ENCODE results near the gene CRYBG1. TPM values are rescaled to one million over a fixed set of nuclear protein-coding genes. Genes with fewer than 3 reads are reported as not detected.

The CRYBG1 gene
- total and polyA plus RNA-seq, 8 donors, result 2.3 to 9.2 (median 4.3) TPM

DNA sequence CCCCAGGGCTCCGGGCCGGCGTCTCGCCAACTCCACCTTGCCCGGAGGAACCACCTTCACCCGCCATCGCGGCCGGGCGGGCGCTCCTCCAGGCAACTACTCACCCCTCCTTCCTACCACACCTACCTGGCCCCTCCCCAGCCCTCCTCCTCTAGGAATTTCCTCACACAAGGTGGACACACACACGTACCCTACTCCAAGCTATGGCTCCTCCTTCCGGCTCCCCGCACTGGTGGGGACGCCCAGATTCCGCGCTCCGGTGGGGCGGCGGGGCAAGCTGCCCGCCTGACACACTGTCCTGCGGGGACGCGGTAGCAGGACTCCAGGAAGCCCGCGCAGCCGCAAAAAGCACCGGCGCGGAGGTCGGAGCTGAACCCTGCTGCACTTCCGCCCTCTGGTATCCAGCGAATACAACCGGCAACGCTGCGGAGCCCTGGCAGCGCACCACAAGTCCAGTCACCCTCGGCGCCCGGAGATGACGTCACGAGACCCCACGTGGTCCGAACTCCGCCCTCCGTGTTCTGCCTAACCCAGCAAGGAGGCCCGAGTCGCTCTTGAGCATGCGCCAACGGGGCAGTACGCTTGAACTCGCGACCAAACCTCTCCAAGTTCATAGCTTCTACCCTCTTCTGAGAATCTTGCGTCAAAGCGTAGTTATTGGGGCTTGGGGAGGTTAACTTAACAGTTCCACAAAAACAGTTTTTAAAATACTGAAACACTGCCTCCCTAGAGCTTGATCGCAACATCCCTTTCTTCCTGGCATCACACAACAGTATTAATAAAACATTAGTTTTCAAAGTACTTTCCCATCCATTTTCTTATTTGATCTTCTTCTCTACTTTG, 35.0 kb upstream of the CRYBG1 start, which contains the start of gene ATG5:
ATG5 (minus strand) TSS at position 425 of the 843 bp plus-strand sequence. CDS start 9,552 bp downstream, outside the sequence.
- no peaks in the 10 kb centered on the region for H3K27me3 ChIP-seq
- DNase-seq (peak; percentile 99 to 100 (median 100)), FAIRE-seq (peak; percentile 47), ATAC-seq (peak; percentile 90 to 98 (median 94))
- peak within 1 kb of the TSS; percentile 47 to 68 (median 59) for H3K4me3 ChIP-seq
- peaks cover 8 to 13% (median 11%) of the 10 kb centered on the region in 3 donors for H3K4me1 ChIP-seq
- no peaks in the 10 kb centered on the region for H3K36me3 ChIP-seq
- intact Hi-C loops (cut with DNase I), result no loop called here
- 1% methylated on average over 55 to 56 of the region's 56 CpGs for WGBS, 2 donors
- no peaks in the 10 kb centered on the region for H3K9me3 ChIP-seq
- TF ChIP-seq, protein P1, sequence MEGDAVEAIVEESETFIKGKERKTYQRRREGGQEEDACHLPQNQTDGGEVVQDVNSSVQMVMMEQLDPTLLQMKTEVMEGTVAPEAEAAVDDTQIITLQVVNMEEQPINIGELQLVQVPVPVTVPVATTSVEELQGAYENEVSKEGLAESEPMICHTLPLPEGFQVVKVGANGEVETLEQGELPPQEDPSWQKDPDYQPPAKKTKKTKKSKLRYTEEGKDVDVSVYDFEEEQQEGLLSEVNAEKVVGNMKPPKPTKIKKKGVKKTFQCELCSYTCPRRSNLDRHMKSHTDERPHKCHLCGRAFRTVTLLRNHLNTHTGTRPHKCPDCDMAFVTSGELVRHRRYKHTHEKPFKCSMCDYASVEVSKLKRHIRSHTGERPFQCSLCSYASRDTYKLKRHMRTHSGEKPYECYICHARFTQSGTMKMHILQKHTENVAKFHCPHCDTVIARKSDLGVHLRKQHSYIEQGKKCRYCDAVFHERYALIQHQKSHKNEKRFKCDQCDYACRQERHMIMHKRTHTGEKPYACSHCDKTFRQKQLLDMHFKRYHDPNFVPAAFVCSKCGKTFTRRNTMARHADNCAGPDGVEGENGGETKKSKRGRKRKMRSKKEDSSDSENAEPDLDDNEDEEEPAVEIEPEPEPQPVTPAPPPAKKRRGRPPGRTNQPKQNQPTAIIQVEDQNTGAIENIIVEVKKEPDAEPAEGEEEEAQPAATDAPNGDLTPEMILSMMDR (IDR thresholded peaks at IDR 0.05), result no peak
- peak within 1 kb of the TSS; percentile 79 to 94 (median 89) for H3K27ac ChIP-seq

DNA sequence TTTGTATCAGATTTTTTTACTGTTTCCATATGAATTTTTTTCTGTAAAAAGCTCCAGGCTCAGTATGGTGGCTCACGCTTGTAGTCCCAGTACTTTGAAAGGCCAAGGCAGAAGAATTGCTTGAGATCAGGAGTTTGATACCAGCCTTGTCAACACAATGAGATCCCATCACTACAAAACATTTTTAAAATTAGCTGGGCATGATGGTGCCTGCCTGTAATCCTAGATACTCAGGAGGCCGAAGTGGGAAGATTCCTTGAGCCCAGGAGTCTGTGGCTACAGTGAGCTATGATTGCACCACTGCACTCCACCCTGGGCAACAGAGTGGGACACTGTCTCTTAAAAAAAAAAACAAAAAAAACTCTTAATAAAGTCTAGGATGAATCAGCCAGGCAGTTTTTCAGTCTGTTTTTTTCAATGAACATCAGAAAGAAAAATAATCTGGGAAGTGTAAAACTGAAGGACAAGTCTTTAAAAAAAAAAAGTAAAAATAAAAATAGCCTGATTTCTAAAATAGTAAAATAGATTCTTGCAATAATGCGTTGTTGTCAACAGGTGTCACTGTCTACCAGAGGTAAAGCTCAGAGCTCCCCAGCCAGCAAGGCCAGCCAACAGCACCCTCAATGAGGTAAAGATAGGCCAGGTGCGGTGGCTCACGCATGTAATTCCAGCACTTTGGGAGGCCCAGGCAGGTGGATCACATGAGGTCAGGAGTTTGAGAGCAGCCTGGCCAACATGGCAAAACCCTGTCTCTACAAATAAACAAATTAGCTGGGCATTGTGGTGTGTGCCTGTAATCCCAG, 25.7 kb upstream of the CRYBG1 start:
- ATAC-seq (peak; percentile 62 to 92 (median 87)), FAIRE-seq (peak; percentile 83)

DNA sequence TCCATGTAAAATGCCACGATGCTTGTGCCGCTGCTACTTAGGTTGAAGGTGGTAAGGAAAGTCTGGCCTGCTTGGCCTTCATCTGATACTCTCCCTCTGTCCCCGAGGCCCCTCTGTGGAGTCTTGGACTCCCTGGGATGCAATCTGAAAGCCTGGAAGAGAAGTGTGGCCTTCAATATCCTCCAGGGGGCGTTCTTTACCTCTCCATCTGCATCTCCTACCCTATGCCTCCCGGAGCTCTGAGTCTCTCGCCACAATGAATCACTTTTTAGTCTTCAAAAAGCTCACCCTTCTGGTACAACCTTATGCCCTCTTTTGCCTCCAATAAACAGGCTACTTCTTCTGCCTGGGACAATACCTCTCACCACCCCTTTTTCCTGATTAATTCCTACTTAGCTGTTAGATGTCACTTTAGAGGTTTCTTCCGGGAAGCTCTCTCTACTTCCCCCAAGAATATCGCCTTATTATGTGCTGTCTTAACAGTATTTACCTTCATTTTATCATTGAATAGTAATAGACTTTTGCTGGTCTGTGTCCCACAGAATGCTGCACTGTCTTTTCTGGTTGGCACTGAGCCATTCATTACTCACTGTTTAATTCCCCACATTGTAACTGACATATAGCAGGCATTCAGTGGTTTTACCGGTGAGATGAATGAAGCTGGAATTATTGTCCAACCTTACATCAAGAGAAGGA, 21.0 kb upstream of the CRYBG1 start:
- ATAC-seq (peak; percentile 90 to 95 (median 94)), DNase-seq (peak in 4 of 6 donors; percentile 30 to 67 (median 40)), FAIRE-seq (no peak)
- intact Hi-C loops (cut with DNase I), result loop anchor here in 1 of 3 donors (5.0 kb wide), 2 partner anchors 228 to 658 kb away; no protein-coding TSS in a partner anchor
- TF ChIP-seq, protein P1 (IDR thresholded peaks at IDR 0.05), result peak; percentile 54 to 68 (median 64)
- Histone ChIP-seq H3K36me3 (no peaks in the 10 kb centered on the region), H3K4me1 (no peaks in the 10 kb centered on the region), H3K9me3 (no peaks in the 10 kb centered on the region), H3K27me3 (no peaks in the 10 kb centered on the region), H3K4me3 (peak overlapping the region in 1 of 4 donors; percentile 8), H3K27ac (no peak overlapping the region)
- 6 to 10% methylated on average over 9 of the region's 9 CpGs for WGBS, 2 donors

More for the DNA sequence above, 25.7 kb upstream of the CRYBG1 start:
- Histone ChIP-seq H3K4me1 (no peaks in the 10 kb centered on the region), H3K27me3 (peaks cover 0 to 3% (median 0%) of the 10 kb centered on the region in 4 donors), H3K36me3 (no peaks in the 10 kb centered on the region), H3K9me3 (no peaks in the 10 kb centered on the region), H3K27ac (no peak overlapping the region), H3K4me3 (no peak overlapping the region)
- WGBS, 2 donors, result 9 to 13% methylated on average over 5 of the region's 5 CpGs
- intact Hi-C loops (cut with DNase I), result loop anchor here in 1 of 3 donors (5.0 kb wide), 2 partner anchors 232 to 662 kb away; no protein-coding TSS in a partner anchor
- TF ChIP-seq, protein P1 (IDR thresholded peaks at IDR 0.05), result peak; percentile 22 to 40 (median 30)
- DNase-seq, result peak; percentile 50 to 62 (median 60)

DNA sequence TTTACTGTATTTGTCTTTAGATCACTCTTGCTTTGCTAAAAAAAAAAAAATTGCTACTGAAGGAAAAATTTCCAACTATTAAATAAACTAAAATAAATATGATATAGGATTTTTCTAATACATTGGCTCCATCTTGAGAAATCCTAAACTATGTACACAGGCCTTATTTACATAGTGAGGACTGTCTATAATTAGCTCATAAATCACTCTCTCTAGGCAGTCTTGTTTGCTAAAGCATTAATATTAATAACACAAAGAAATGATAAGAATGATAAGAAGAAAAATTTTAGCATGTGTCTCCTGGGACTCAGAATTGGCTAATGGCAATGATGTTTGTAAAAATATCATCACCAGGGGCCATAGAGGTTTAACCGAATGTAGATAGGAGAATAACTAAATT, 13.3 kb upstream of the CRYBG1 start:
- TF ChIP-seq, protein P1 (IDR thresholded peaks at IDR 0.05), result no peak
- intact Hi-C loops (cut with DNase I), result no loop called here
- no peak for FAIRE-seq

More for the DNA sequence above, 13.3 kb upstream of the CRYBG1 start:
- Histone ChIP-seq H3K36me3 (no peaks in the 10 kb centered on the region), H3K9me3 (no peaks in the 10 kb centered on the region), H3K4me3 (no peak overlapping the region), H3K4me1 (peaks cover 0 to 3% (median 0%) of the 10 kb centered on the region in 3 donors), H3K27me3 (no peaks in the 10 kb centered on the region), H3K27ac (no peak overlapping the region)
- DNase-seq, result no peak
- WGBS, 2 donors, result 13 to 14% methylated on average over 1 of the region's 1 CpG
- peak in 1 of 4 donors; percentile 59 for ATAC-seq

Measured in pancreas (tissue), 10 donors.